DND-41 (cell line): ENCODE results near the gene SLC16A10.

Source experiments
- CTCF ChIP-seq: IDR thresholded peaks from 2 replicates; pipeline ENCODE4 v1.5.1; 2012; ENCODE audit warnings: borderline replicate concordance, low read length, moderate library complexity, mild to moderate bottlenecking; ENCODE audit not compliant: poor library complexity, severe bottlenecking; ENCODE audit errors: extremely low read depth
- EZH2 ChIP-seq: IDR thresholded peaks from 3 replicates; pipeline ENCODE4 v1.6.1; 2012; ENCODE audit warnings: borderline replicate concordance, low read depth, mild to moderate bottlenecking, moderate library complexity, low read length, inconsistent platforms; ENCODE audit not compliant: severe bottlenecking

GRCh38 chr6:111238464-111239119, 151.3 kb downstream of the SLC16A10 start:
- TF ChIP-seq CTCF: no peak
- TF ChIP-seq EZH2: no peak
